NCI-H1436 treated with DMSO at 0.1 percent for 48 hours (cell line): ENCODE measurements around the gene SYNE2.

Source experiments
- DNase-seq: peaks from one replicate; lab custom pipeline; 2025; lab: John Stamatoyannopoulos, UW

Gene SYNE2

GRCh38 chr14:63952933-63953437, 100.2 kb downstream of the SYNE2 start:
- DNase-seq: no peak

GRCh38 chr14:63956326-63956725, 103.5 kb downstream of the SYNE2 start:
- no peak for DNase-seq

GRCh38 chr14:63960926-63961567, 108.2 kb downstream of the SYNE2 start:
- DNase-seq: no peak

GRCh38 chr14:63962906-63963305, 110.1 kb downstream of the SYNE2 start:
- DNase-seq: no peak

GRCh38 chr14:63963439-63963838, 110.6 kb downstream of the SYNE2 start:
- DNase-seq: no peak

GRCh38 chr14:63964113-63964512, 111.3 kb downstream of the SYNE2 start:
- DNase-seq: no peak

GRCh38 chr14:63966407-63966806, 113.6 kb downstream of the SYNE2 start:
- no peak for DNase-seq

- DNase-seq: peak; percentile 63
These were observed 119.6 kb downstream of the SYNE2 start for GRCh38 chr14:63972323-63972932.

GRCh38 chr14:63974176-63974575, 121.4 kb downstream of the SYNE2 start:
- no peak for DNase-seq

GRCh38 chr14:63981569-63981968, 128.8 kb downstream of the SYNE2 start:
- no peak for DNase-seq

- no peak for DNase-seq
These were observed 129.4 kb downstream of the SYNE2 start for GRCh38 chr14:63982156-63982555.

- DNase-seq: no peak
These were observed 129.8 kb downstream of the SYNE2 start for GRCh38 chr14:63982629-63983028.

- peak; percentile 12 for DNase-seq
These were observed 134.2 kb downstream of the SYNE2 start for GRCh38 chr14:63986789-63987533.

GRCh38 chr14:63988579-63988978, 135.8 kb downstream of the SYNE2 start:
- no peak for DNase-seq

GRCh38 chr14:63991833-63992232, 139.0 kb downstream of the SYNE2 start:
- no peak for DNase-seq

GRCh38 chr14:63992858-63993257, 140.1 kb downstream of the SYNE2 start:
- no peak for DNase-seq

GRCh38 chr14:63993992-63994391, 141.2 kb downstream of the SYNE2 start:
- no peak for DNase-seq

- no peak for DNase-seq
These were observed 142.5 kb downstream of the SYNE2 start for GRCh38 chr14:63995285-63995684.

- no peak for DNase-seq
These were observed 143.2 kb downstream of the SYNE2 start for GRCh38 chr14:63996016-63996415.

GRCh38 chr14:63996625-63997220, 143.9 kb downstream of the SYNE2 start:
- DNase-seq: no peak

GRCh38 chr14:64000749-64001148, 147.9 kb downstream of the SYNE2 start:
- no peak for DNase-seq

GRCh38 chr14:64005822-64006221, 153.0 kb downstream of the SYNE2 start:
- no peak for DNase-seq

- no peak for DNase-seq
These were observed 155.2 kb downstream of the SYNE2 start for GRCh38 chr14:64008016-64008415.
